H1 (cell line): ENCODE data around the gene ANKRD26. TPM values are rescaled to one million over a fixed set of nuclear protein-coding genes. Genes with fewer than 3 reads are reported as not detected.

Source experiments
- CTCF ChIA-PET: fragments of 300-600 bp; sonication (Branson Sonifier 250); formaldehyde crosslinking; loops from one replicate; lab custom pipeline; 2021; ENCODE audit not compliant: partially characterized antibody; lab: Charles Lee
- POLR2A ChIA-PET: fragments of 300-600 bp; sonication (Branson Sonifier 250); formaldehyde crosslinking; loops from one replicate; lab custom pipeline; 2021; ENCODE audit warnings: inconsistent platforms; ENCODE audit not compliant: partially characterized antibody; lab: Charles Lee
- DNase-seq, 2 experiments: peaks; one replicate each; pipeline versions ENCODE4 v3.0.0 to v3.0.0-alpha.2; 2010 to 2022; ENCODE audit warnings: low spot score in 2 of 2, low read depth in 1 of 2, mixed read lengths in 1 of 2
- FAIRE-seq: peaks from 2 replicates; lab custom pipeline; 2011; peaks lifted over from hg19 to GRCh38; lab: Jason Lieb, UNC
- H2AFZ ChIP-seq: 2 replicates; pipeline ENCODE4 v1.8.1; 2012; ENCODE audit warnings: low read length, inconsistent platforms
- H2AK5ac ChIP-seq: 2 replicates; pipeline ENCODE4 v1.6.1; 2013; ENCODE audit warnings: low read depth, low read length
- H2BK120ac ChIP-seq: replicated peaks from 2 replicates; pipeline ENCODE3; 2013; ENCODE audit warnings: low read depth, low read length, inconsistent platforms
- H2BK12ac ChIP-seq: 2 replicates; pipeline ENCODE4 v1.6.1; 2013; ENCODE audit warnings: low read depth, low read length
- H2BK15ac ChIP-seq: 2 replicates; pipeline ENCODE4 v1.6.1; 2013; ENCODE audit warnings: low read length
- H2BK20ac ChIP-seq: 2 replicates; pipeline ENCODE4 v1.6.1; 2013; ENCODE audit warnings: low read length
- H2BK5ac ChIP-seq: 2 replicates; pipeline ENCODE4 v1.6.1; 2013; ENCODE audit warnings: low read depth, low read length
- H3K14ac ChIP-seq: 2 replicates; pipeline ENCODE4 v1.6.1; 2013; ENCODE audit warnings: inconsistent platforms; ENCODE audit not compliant: insufficient read length
- H3K18ac ChIP-seq: 2 replicates; pipeline ENCODE4 v1.6.1; 2013; ENCODE audit warnings: low read length; ENCODE audit errors: extremely low read depth
- H3K23ac ChIP-seq: 2 replicates; pipeline ENCODE4 v1.6.1; 2013; ENCODE audit warnings: inconsistent platforms; ENCODE audit not compliant: insufficient read length
- H3K23me2 ChIP-seq: 2 replicates; pipeline ENCODE4 v1.6.1; 2013; ENCODE audit warnings: low read depth, low read length
- H3K27ac ChIP-seq: 2 replicates; pipeline ENCODE4 v1.6.1; 2011; ENCODE audit warnings: low read depth, low read length, inconsistent platforms
- H3K27me3 ChIP-seq, 4 experiments: replicated peaks in 1 of 4; 1 replicate in 1 of 4; 2 replicates in 3 of 4; pipeline versions ENCODE4 v1.6.1 to v1.8.1; 2011 to 2013; ENCODE audit warnings: low read length in 3 of 4, mild to moderate bottlenecking in 3 of 4, inconsistent platforms in 2 of 4, mixed read lengths in 2 of 4, moderate library complexity in 1 of 4; ENCODE audit not compliant: control insufficient read depth in 3 of 4, insufficient read depth in 3 of 4; ENCODE audit errors: extremely low read depth in 1 of 4
- H3K36me3 ChIP-seq, 4 experiments: 2 replicates each; pipeline versions ENCODE4 v1.6.1 to v1.8.1; 2011 to 2013; ENCODE audit warnings: mild to moderate bottlenecking in 4 of 4, low read length in 3 of 4, moderate library complexity in 2 of 4, control low read depth in 1 of 4, inconsistent platforms in 1 of 4; ENCODE audit not compliant: insufficient read depth in 4 of 4, control insufficient read depth in 2 of 4
- H3K4ac ChIP-seq: replicated peaks from 2 replicates; pipeline ENCODE3; 2013; ENCODE audit warnings: low read length, low read depth, mixed read lengths, inconsistent platforms; ENCODE audit not compliant: insufficient read length
- H3K4me1 ChIP-seq, 4 experiments: replicated peaks in 1 of 4; 1 replicate in 1 of 4; 2 replicates in 3 of 4; pipeline versions ENCODE4 v1.6.1 to v1.8.1; 2011 to 2013; ENCODE audit warnings: low read length in 3 of 4, inconsistent platforms in 2 of 4, mixed read lengths in 1 of 4; ENCODE audit not compliant: insufficient read depth in 4 of 4, control insufficient read depth in 3 of 4
- H3K4me2 ChIP-seq, 2 experiments: 2 replicates each; pipeline versions ENCODE4 v1.6.1 to v1.8.1; 2011 to 2013; ENCODE audit warnings: low read depth in 2 of 2, low read length in 2 of 2, control low read depth in 1 of 2, inconsistent platforms in 1 of 2, mild to moderate bottlenecking in 1 of 2; ENCODE audit not compliant: insufficient read depth in 1 of 2
- H3K4me3 ChIP-seq, 4 experiments: fragments of 200-600, 300-600 bp in 1 of 4; sonication (generic), shearing (Covaris generic), sonication (Bioruptor Twin) in 1 of 4; 2 replicates each; pipeline versions ENCODE4 v1.5.1 to v1.8.1; 2011 to 2016; ENCODE audit warnings: low read length in 4 of 4, low read depth in 3 of 4, control low read depth in 2 of 4, inconsistent platforms in 2 of 4, mild to moderate bottlenecking in 2 of 4, mixed read lengths in 1 of 4, moderate library complexity in 1 of 4; ENCODE audit not compliant: insufficient read depth in 2 of 4; ENCODE audit errors: extremely low read depth in 1 of 4
- H3K56ac ChIP-seq: replicated peaks from 2 replicates; pipeline ENCODE3; 2013; ENCODE audit warnings: low read depth, mild to moderate bottlenecking, mixed read lengths, low read length, inconsistent platforms; ENCODE audit not compliant: insufficient read length
- H3K79me1 ChIP-seq: 2 replicates; pipeline ENCODE4 v1.6.1; 2013; ENCODE audit warnings: low read depth, low read length, control low read depth
- H3K79me2 ChIP-seq, 2 experiments: 2 replicates each; pipeline versions ENCODE4 v1.6.1 to v1.8.1; 2012 to 2013; ENCODE audit warnings: low read length in 2 of 2, mild to moderate bottlenecking in 2 of 2, inconsistent platforms in 1 of 2; ENCODE audit not compliant: insufficient read depth in 2 of 2, control insufficient read depth in 1 of 2
- H3K9ac ChIP-seq, 4 experiments: replicated peaks in 1 of 4; 1 replicate in 1 of 4; 2 replicates in 3 of 4; pipeline versions ENCODE4 v1.6.1 to v1.8.1; 2011 to 2013; ENCODE audit warnings: low read depth in 3 of 4, low read length in 3 of 4, control low read depth in 2 of 4, mild to moderate bottlenecking in 2 of 4, moderate library complexity in 2 of 4, inconsistent platforms in 1 of 4; ENCODE audit errors: extremely low read depth in 1 of 4
- H3K9me3 ChIP-seq, 2 experiments: 2 replicates each; pipeline versions ENCODE4 v1.6.1 to v1.8.1; 2012 to 2013; ENCODE audit warnings: mild to moderate bottlenecking in 2 of 2, moderate library complexity in 2 of 2, control low read depth in 1 of 2, inconsistent platforms in 1 of 2, low read depth in 1 of 2, low read length in 1 of 2, mixed read lengths in 1 of 2; ENCODE audit not compliant: insufficient read depth in 2 of 2
- H4K20me1 ChIP-seq, 2 experiments: replicated peaks in 1 of 2; 2 replicates each; pipeline versions ENCODE3 to v1.8.1; 2011 to 2013; ENCODE audit warnings: inconsistent platforms in 2 of 2, low read length in 2 of 2, mild to moderate bottlenecking in 1 of 2; ENCODE audit not compliant: insufficient read depth in 2 of 2, control insufficient read depth in 1 of 2
- H4K5ac ChIP-seq: 2 replicates; pipeline ENCODE4 v1.6.1; 2013; ENCODE audit warnings: low read length, low read depth, mixed read lengths, inconsistent platforms; ENCODE audit not compliant: insufficient read length
- H4K8ac ChIP-seq: 2 replicates; pipeline ENCODE4 v1.8.0; 2013; ENCODE audit warnings: mild to moderate bottlenecking, moderate library complexity, low read length, inconsistent platforms; ENCODE audit not compliant: insufficient read depth; ENCODE audit errors: extremely low read depth
- H4K91ac ChIP-seq: replicated peaks from 2 replicates; pipeline ENCODE3; 2013; ENCODE audit warnings: low read length, mixed read lengths, inconsistent platforms; ENCODE audit not compliant: insufficient read length
- PHF8 ChIP-seq: fragments of 200-600 bp; sonication (generic); conservative IDR thresholded peaks from 2 replicates; pipeline ENCODE4 v1.7.1; 2012; ENCODE audit warnings: low read depth, mild to moderate bottlenecking, inconsistent platforms, low read length, moderate library complexity
- RBBP5 ChIP-seq: IDR thresholded peaks from 2 replicates; pipeline ENCODE4 v1.7.1; 2012; ENCODE audit warnings: low read depth, mild to moderate bottlenecking, inconsistent platforms, low read length, moderate library complexity, borderline replicate concordance
- YY1 ChIP-seq: IDR thresholded peaks from 2 replicates; pipeline ENCODE4 v1.6.1; 2011; ENCODE audit warnings: low read depth, mild to moderate bottlenecking, low read length
- WGBS, 2 experiments: shearing (Covaris generic) in 1 of 2; methylation state at CpG; one replicate each; pipeline versions ENCODE4 v1.1.6 to v1.1.7; 2013 to 2015; ENCODE audit warnings: low lambda C conversion rate in 2 of 2, mixed read lengths in 2 of 2, inconsistent platforms in 1 of 2, low coverage in 1 of 2, missing lambda C conversion rate in 1 of 2; ENCODE audit not compliant: insufficient replicate concordance in 2 of 2, insufficient coverage in 1 of 2, insufficient read length in 1 of 2; ENCODE audit errors: extremely low coverage in 1 of 2, missing lambda C conversion rate in 1 of 2; 5-methylcytosine and 5-hydroxymethylcytosine counted together
- polyA plus RNA-seq, 7 experiments: library from polyadenylated mRNA; depleted of rRNA in 3 of 7; stranded (reverse) in 5 of 7; unstranded in 2 of 7; fragments of >200 nt in 5 of 7; fragments of 200-250 nt in 2 of 7; gene quantifications; 1 replicate in 5 of 7; 2 replicates in 1 of 7; 4 replicates in 1 of 7; pipeline versions ENCODE4 v1.2.1 to v1.2.3, GENCODE V29; 2011 to 2013; ENCODE audit warnings: missing spikeins in 2 of 7, mixed read lengths in 2 of 7
- total RNA-seq: library from RNA; stranded (reverse); fragmentation: NEBNext Ultra II Directional; extraction: Animal tissue kit (Norgen Biotek cat#: 25700); gene quantifications from 2 replicates; pipeline ENCODE4 v1.2.1, GENCODE V29; 2021

The ANKRD26 gene
- total and polyA plus RNA-seq, 2 of the 8 experiments (the other 6 are each of a cell fraction or from before 2014, with no cell fraction given): 1.3 to 8.8 TPM

- H3K23ac ChIP-seq: no peak overlapping the region
- no peaks in the 10 kb centered on the region for H3K4me1 ChIP-seq
- H3K27me3 ChIP-seq: no peaks in the 10 kb centered on the region
- no peaks in the 10 kb centered on the region for H4K20me1 ChIP-seq
- H2AK5ac ChIP-seq: no peak overlapping the region
- no peak overlapping the region for H3K27ac ChIP-seq
- no peak overlapping the region for H3K14ac ChIP-seq
- no peak overlapping the region for H3K4me2 ChIP-seq
- H4K91ac ChIP-seq: no peak overlapping the region
- TF ChIP-seq YY1 (no peak), RBBP5 (no peak), PHF8 (no peak)
- no peak overlapping the region for H4K5ac ChIP-seq
- H3K23me2 ChIP-seq: no peaks in the 10 kb centered on the region
- no peak overlapping the region for H3K56ac ChIP-seq
- no peak overlapping the region for H2BK15ac ChIP-seq
- no peaks in the 10 kb centered on the region for H3K79me1 ChIP-seq
- H3K18ac ChIP-seq: no peak overlapping the region
- WGBS, 2 experiments: 85% methylated on average over 4 of the region's 4 CpGs; no CpG with 5 or more reads in 1 of the 2 experiments
- H3K79me2 ChIP-seq: no peaks in the 10 kb centered on the region
- no peak overlapping the region for H4K8ac ChIP-seq
- CTCF ChIA-PET: interaction anchor here (1.3 kb wide), 1 partner anchor 12 kb away, joined by 3 read pairs; no protein-coding TSS in a partner anchor
- no peak overlapping the region for H3K9ac ChIP-seq
- H2BK120ac ChIP-seq: no peak overlapping the region
- no peak overlapping the region for H3K4me3 ChIP-seq
- no peak overlapping the region for H2BK20ac ChIP-seq
- FAIRE-seq: no peak
- peaks cover 0 to 3% of the 10 kb centered on the region in 2 experiments; a peak in 1 of 4 replicates for H3K9me3 ChIP-seq
- no peak overlapping the region for H2BK12ac ChIP-seq
- H2AFZ ChIP-seq: no peak overlapping the region
- H2BK5ac ChIP-seq: no peak overlapping the region
- no peak overlapping the region for H3K4ac ChIP-seq
- POLR2A ChIA-PET: interaction anchor here (1.3 kb wide), 1 partner anchor 11 kb away, joined by 3 read pairs; no protein-coding TSS in a partner anchor
- no peak for DNase-seq
- H3K36me3 ChIP-seq: no peaks in the 10 kb centered on the region
Measured at GRCh38 chr10:26981232-26981824, 119.0 kb downstream of the ANKRD26 start.
